Vagina (tissue), 2 donors: ENCODE results near the gene COL2A1. TPM values are rescaled to one million over a fixed set of nuclear protein-coding genes. Genes with fewer than 3 reads are reported as not detected.

Experiments used
- DNase-seq, 2 donors: peaks; one replicate each; pipeline ENCODE4 v3.0.0-alpha.2; 2017; ENCODE audit errors: extremely low spot score in 2 of 2
- H3K27ac ChIP-seq: fragments of 200-600 bp; sonication (generic); one replicate; pipeline ENCODE4 v1.5.1; 2019
- H3K27me3 ChIP-seq: fragments of 200-600 bp; sonication (generic); one replicate; pipeline ENCODE4 v1.5.1; 2019
- H3K36me3 ChIP-seq, 2 donors: fragments of 200-600 bp; sonication (generic); one replicate each; pipeline ENCODE4 v1.5.1; 2017 to 2019
- H3K4me1 ChIP-seq: fragments of 200-600 bp; sonication (generic); one replicate; pipeline ENCODE4 v1.5.1; 2019
- H3K4me3 ChIP-seq, 2 donors: fragments of 200-600 bp; sonication (generic); 1 replicate in 1 of 2; 2 replicates in 1 of 2; pipeline ENCODE4 v1.5.1; 2016 to 2019
- H3K9me3 ChIP-seq: fragments of 200-600 bp; sonication (generic); one replicate; pipeline ENCODE4 v1.5.1; 2019
- POLR2A ChIP-seq, 2 donors: fragments of 450-650 bp; IDR thresholded peaks; one replicate each; pipeline ENCODE4 v1.6.1; 2017; ENCODE audit warnings: antibody characterized with exemption in 2 of 2, mild to moderate bottlenecking in 2 of 2, moderate library complexity in 2 of 2
- POLR2AphosphoS5 ChIP-seq, 2 donors: sonication (generic); formaldehyde crosslinking; IDR thresholded peaks; one replicate each; pipeline ENCODE4 v1.9.0; 2017; ENCODE audit warnings: antibody characterized with exemption in 2 of 2, mild to moderate bottlenecking in 2 of 2, low read depth in 1 of 2; ENCODE audit not compliant: insufficient read depth in 1 of 2
- intact Hi-C: fragments of 100-400 bp; cut with DNase I; formaldehyde crosslinking; loops from one replicate; pipeline ENCODE4 v1.15.1; 2023
- total RNA-seq: library from RNA; depleted of rRNA; stranded (reverse); fragments of >200 nt; gene quantifications from one replicate; pipeline ENCODE4 v1.2.3, GENCODE V29; 2016
- TF ChIP-seq, protein P1 (sequence below), 3 experiments: fragments of 450-650 bp in 2 of 3; fragments of 200-600 bp in 1 of 3; sonication (generic) in 1 of 3; IDR thresholded peaks; one replicate each; pipeline ENCODE4 v1.5.1; 2017 to 2019; ENCODE audit warnings: antibody characterized with exemption in 3 of 3, mild to moderate bottlenecking in 2 of 3, moderate library complexity in 2 of 3

Gene COL2A1
- total RNA-seq, 1 donor from 2014 or later = not detected

DNA sequence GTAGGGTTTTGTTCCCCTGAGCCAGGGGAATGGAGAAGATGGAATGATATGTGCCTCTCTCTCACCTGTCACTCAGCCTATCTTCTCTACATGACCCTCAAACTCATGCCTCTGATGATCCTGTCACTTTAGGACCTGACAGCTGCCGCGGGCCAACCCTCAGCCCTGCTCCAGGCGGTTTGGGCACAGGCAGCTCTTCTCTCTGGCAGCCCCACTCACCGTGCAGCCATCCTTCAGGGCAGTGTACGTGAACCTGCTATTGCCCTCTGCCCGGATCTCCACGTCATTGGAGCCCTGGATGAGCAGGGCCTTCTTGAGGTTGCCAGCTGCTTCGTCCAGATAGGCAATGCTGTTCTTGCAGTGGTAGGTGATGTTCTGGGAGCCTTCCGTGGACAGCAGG is 30.4 kb downstream of the COL2A1 start:
- Histone ChIP-seq H3K36me3 (no peaks in the 10 kb centered on the region), H3K9me3 (no peaks in the 10 kb centered on the region), H3K4me1 (no peaks in the 10 kb centered on the region), H3K27ac (no peak overlapping the region), H3K4me3 (no peak overlapping the region), H3K27me3 (no peaks in the 10 kb centered on the region)
- no peak for DNase-seq
- intact Hi-C loops = no loop called here
- TF ChIP-seq, protein P1, sequence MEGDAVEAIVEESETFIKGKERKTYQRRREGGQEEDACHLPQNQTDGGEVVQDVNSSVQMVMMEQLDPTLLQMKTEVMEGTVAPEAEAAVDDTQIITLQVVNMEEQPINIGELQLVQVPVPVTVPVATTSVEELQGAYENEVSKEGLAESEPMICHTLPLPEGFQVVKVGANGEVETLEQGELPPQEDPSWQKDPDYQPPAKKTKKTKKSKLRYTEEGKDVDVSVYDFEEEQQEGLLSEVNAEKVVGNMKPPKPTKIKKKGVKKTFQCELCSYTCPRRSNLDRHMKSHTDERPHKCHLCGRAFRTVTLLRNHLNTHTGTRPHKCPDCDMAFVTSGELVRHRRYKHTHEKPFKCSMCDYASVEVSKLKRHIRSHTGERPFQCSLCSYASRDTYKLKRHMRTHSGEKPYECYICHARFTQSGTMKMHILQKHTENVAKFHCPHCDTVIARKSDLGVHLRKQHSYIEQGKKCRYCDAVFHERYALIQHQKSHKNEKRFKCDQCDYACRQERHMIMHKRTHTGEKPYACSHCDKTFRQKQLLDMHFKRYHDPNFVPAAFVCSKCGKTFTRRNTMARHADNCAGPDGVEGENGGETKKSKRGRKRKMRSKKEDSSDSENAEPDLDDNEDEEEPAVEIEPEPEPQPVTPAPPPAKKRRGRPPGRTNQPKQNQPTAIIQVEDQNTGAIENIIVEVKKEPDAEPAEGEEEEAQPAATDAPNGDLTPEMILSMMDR (IDR thresholded peaks at IDR 0.05) = no peak
- TF ChIP-seq POLR2AphosphoS5 (IDR thresholded peaks at IDR 0.05; ENCODE audit: insufficient read depth in 1 of 2, low read depth in 1 of 2) (no peak), POLR2A (IDR thresholded peaks at IDR 0.05) (no peak)

DNA sequence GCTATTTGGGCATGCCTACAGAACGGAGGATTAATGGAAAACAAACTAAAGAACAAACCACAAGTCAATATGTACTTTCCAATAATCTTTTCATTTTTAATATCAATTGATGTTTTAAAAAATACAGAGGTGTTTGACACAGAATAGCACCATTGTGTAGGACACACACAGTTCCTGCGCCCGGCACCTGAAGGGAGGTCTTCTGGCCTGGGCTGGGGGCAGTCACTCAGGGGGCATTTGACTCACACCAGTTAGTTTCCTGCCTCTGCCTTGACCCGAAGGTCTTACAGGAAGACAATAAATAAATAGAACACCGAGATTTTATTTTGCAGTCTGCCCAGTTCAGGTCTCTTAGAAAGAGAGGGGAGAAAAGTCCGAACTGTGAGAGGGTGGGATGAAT is 31.4 kb downstream of the COL2A1 start:
- H3K4me1 ChIP-seq = no peaks in the 10 kb centered on the region
- no peaks in the 10 kb centered on the region for H3K36me3 ChIP-seq
- intact Hi-C loops = no loop called here
- H3K27ac ChIP-seq = no peak overlapping the region
- no peaks in the 10 kb centered on the region for H3K9me3 ChIP-seq
- TF ChIP-seq POLR2A (IDR thresholded peaks at IDR 0.05) (no peak), POLR2AphosphoS5 (IDR thresholded peaks at IDR 0.05; ENCODE audit: insufficient read depth in 1 of 2, low read depth in 1 of 2) (no peak)
- TF ChIP-seq, protein P1 (IDR thresholded peaks at IDR 0.05) = no peak
- DNase-seq = no peak
- H3K4me3 ChIP-seq = no peak overlapping the region
- no peaks in the 10 kb centered on the region for H3K27me3 ChIP-seq

DNA sequence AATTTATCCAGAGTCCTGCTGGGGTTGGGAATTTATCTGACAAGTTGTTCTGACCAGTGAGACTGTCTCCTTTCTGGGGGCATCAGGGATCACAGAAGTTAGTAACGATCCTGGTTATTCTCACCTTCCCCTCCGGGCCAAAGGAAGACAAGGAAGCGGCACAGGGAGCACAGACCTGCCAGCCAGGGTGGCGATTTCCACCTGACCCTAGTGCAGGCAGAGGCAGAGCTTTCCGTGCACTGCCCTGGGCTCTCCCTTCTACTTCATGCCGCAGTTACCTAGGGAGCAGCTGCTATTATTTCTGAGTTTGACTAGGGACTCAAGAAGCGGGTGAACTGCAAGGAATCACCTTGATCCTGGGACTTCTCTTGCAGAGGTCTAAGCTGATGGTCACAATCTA is 33.4 kb downstream of the COL2A1 start:
- no peaks in the 10 kb centered on the region for H3K4me1 ChIP-seq
- no peak overlapping the region for H3K4me3 ChIP-seq
- no peaks in the 10 kb centered on the region for H3K27me3 ChIP-seq
- no peaks in the 10 kb centered on the region for H3K36me3 ChIP-seq
- H3K9me3 ChIP-seq = no peaks in the 10 kb centered on the region
- DNase-seq = no peak
- intact Hi-C loops = no loop called here
- TF ChIP-seq, protein P1 (IDR thresholded peaks at IDR 0.05) = no peak
- no peak for TF ChIP-seq POLR2AphosphoS5 (IDR thresholded peaks at IDR 0.05; ENCODE audit: insufficient read depth in 1 of 2, low read depth in 1 of 2)
- TF ChIP-seq POLR2A (IDR thresholded peaks at IDR 0.05) = no peak
- no peak overlapping the region for H3K27ac ChIP-seq

GRCh38 chr12:47969845-47970244 is 34.4 kb downstream of the COL2A1 start:
- DNase-seq = no peak
- no peaks in the 10 kb centered on the region for H3K36me3 ChIP-seq
- no peaks in the 10 kb centered on the region for H3K27me3 ChIP-seq
- no peaks in the 10 kb centered on the region for H3K9me3 ChIP-seq
- no peaks in the 10 kb centered on the region for H3K4me1 ChIP-seq
- intact Hi-C loops = no loop called here
- no peak overlapping the region for H3K4me3 ChIP-seq
- H3K27ac ChIP-seq = no peak overlapping the region
- TF ChIP-seq, protein P1 (IDR thresholded peaks at IDR 0.05) = no peak
- TF ChIP-seq POLR2A (IDR thresholded peaks at IDR 0.05) = no peak
- no peak for TF ChIP-seq POLR2AphosphoS5 (IDR thresholded peaks at IDR 0.05; ENCODE audit: insufficient read depth in 1 of 2, low read depth in 1 of 2)

DNA sequence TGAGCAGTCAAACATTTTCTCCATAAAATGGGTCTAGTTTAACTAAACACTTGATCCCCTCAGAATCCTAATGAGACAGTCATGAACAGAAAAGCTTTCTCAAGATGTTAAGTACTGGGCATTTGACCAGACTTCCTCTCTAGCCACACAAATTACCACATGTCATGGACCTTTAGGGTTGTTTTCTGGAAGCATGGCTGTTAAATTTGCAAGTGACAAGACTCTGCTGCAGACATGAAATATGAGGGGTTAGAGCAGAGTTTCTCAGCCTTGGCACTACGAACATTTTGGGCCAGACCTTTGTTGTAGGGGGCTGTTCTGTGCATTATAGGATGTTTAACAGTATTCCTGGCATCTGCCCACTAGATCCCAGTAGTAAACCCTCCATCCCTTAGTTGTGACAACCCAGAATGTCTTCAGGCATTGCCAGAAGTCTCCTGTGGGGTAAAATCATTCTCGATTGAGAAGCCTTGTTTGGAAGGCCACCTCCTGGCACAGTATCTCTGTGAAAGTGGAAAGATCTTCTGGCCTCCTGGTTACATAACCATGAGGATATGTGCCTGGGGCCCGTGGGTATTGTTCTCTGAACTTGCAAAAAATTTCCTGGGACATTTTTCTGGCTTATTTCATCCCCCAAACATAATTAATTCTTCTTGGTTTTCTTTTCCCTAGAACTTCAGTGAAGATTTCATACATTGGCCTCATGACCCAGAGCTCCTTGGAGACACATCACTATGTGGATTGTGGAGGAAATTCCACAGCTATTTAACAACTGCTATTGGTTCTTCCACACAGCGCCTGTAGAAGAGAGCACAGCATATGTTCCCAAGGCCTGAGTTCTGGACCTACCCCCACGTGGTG is 36.6 kb downstream of the COL2A1 start:
- intact Hi-C loops = no loop called here
- Histone ChIP-seq H3K27ac (no peak overlapping the region), H3K9me3 (no peaks in the 10 kb centered on the region), H3K4me3 (no peak overlapping the region), H3K4me1 (no peaks in the 10 kb centered on the region), H3K36me3 (no peaks in the 10 kb centered on the region), H3K27me3 (no peaks in the 10 kb centered on the region)
- no peak for DNase-seq
- TF ChIP-seq POLR2A (IDR thresholded peaks at IDR 0.05) = no peak
